ENCODE results near the gene PDRG1.
"Not testable (repeated sequence)": the region's sequence is repeated elsewhere in the genome, so short reads cannot be mapped to it uniquely, and the experiment has no call there.

Gene PDRG1

GRCh38 chr20:31966991-31967655 is 15.3 kb upstream of the PDRG1 start:
- no peak for DNase-seq

- DNase-seq, result no peak
These were observed 12.0 kb upstream of the PDRG1 start for GRCh38 chr20:31963889-31964288.

- no peak for DNase-seq
These were observed 10.9 kb upstream of the PDRG1 start for GRCh38 chr20:31962761-31963160.

- DNase-seq, result no peak
These were observed 5.0 kb upstream of the PDRG1 start for GRCh38 chr20:31956556-31957526.

- no peak for DNase-seq
These were observed 2.7 kb upstream of the PDRG1 start for GRCh38 chr20:31954500-31954899.

- no peak for DNase-seq
These were observed 1.8 kb upstream of the PDRG1 start for GRCh38 chr20:31953556-31954148.

GRCh38 chr20:31951203-31951529 is 680 bp downstream of the PDRG1 start:
- DNase-seq, result no peak

GRCh38 chr20:31949877-31950646 is 1.8 kb downstream of the PDRG1 start:
- no peak for DNase-seq

- DNase-seq, result no peak
These were observed 3.8 kb downstream of the PDRG1 start for GRCh38 chr20:31948008-31948407.

GRCh38 chr20:31945785-31946184 is 6.1 kb downstream of the PDRG1 start:
- DNase-seq, result no peak

- DNase-seq, result no peak
These were observed 6.5 kb downstream of the PDRG1 start for GRCh38 chr20:31945319-31945718.

GRCh38 chr20:31943052-31943471 is 8.8 kb downstream of the PDRG1 start:
- no peak for DNase-seq

GRCh38 chr20:31939661-31940060 is 12.2 kb downstream of the PDRG1 start:
- no peak for DNase-seq

- no peak for DNase-seq
These were observed 14.0 kb downstream of the PDRG1 start for GRCh38 chr20:31937820-31938219.

- no peak for DNase-seq
These were observed 15.4 kb downstream of the PDRG1 start for GRCh38 chr20:31936420-31936819.

GRCh38 chr20:31934968-31935764 is 16.7 kb downstream of the PDRG1 start:
- no peak for DNase-seq

GRCh38 chr20:31934491-31934890 is 17.4 kb downstream of the PDRG1 start:
- no peak for DNase-seq

GRCh38 chr20:31933698-31934097 is 18.1 kb downstream of the PDRG1 start:
- no peak for DNase-seq

- no peak for DNase-seq
These were observed 21.1 kb downstream of the PDRG1 start for GRCh38 chr20:31930779-31931178.

GRCh38 chr20:31929631-31930030 is 22.2 kb downstream of the PDRG1 start:
- DNase-seq, result not testable (repeated sequence)

- DNase-seq, result no peak
These were observed 24.2 kb downstream of the PDRG1 start for GRCh38 chr20:31927627-31928159.

- DNase-seq, result no peak
These were observed 25.4 kb downstream of the PDRG1 start for GRCh38 chr20:31926493-31926892.
